Small intestine (tissue), 7 donors: Measurements from ENCODE around the gene IFT27. TPM values are rescaled to one million over a fixed set of nuclear protein-coding genes. Genes with fewer than 3 reads are reported as not detected.
A peak's percentile ranks its signal among the peaks of the same experiment; 100 is the strongest.
"Not testable (repeated sequence)": the region's sequence is repeated elsewhere in the genome, so short reads cannot be mapped to it uniquely, and the experiment has no call there.

Experiments
- DNase-seq, 2 donors: peaks; one replicate each; pipeline versions ENCODE4 v3.0.0 to v3.0.0-alpha.2; 2013
- FAIRE-seq: peaks from 2 replicates; lab custom pipeline; 2012; peaks lifted over from hg19 to GRCh38; lab: Jason Lieb, UNC
- H3K27ac ChIP-seq, 3 donors: one replicate each; pipeline ENCODE4 v1.5.1; 2013; ENCODE audit warnings: low read length in 2 of 3, mild to moderate bottlenecking in 2 of 3, control low read depth in 1 of 3, inconsistent platforms in 1 of 3, low read depth in 1 of 3, moderate library complexity in 1 of 3
- H3K27me3 ChIP-seq, 3 donors: one replicate each; pipeline ENCODE4 v1.6.1; 2013; ENCODE audit warnings: low read length in 3 of 3, inconsistent platforms in 1 of 3; ENCODE audit not compliant: control insufficient read depth in 3 of 3, insufficient read depth in 3 of 3
- H3K36me3 ChIP-seq, 3 donors: one replicate each; pipeline ENCODE4 v1.6.1; 2013; ENCODE audit warnings: low read length in 3 of 3, inconsistent platforms in 1 of 3, low read depth in 1 of 3, mild to moderate bottlenecking in 1 of 3, moderate library complexity in 1 of 3; ENCODE audit not compliant: control insufficient read depth in 3 of 3, insufficient read depth in 2 of 3
- H3K4me1 ChIP-seq, 3 donors: one replicate each; pipeline ENCODE4 v1.6.1; 2013; ENCODE audit warnings: low read length in 2 of 3, inconsistent platforms in 1 of 3, low read depth in 1 of 3, mild to moderate bottlenecking in 1 of 3, moderate library complexity in 1 of 3; ENCODE audit not compliant: control insufficient read depth in 3 of 3, insufficient read depth in 2 of 3
- H3K4me3 ChIP-seq, 3 donors: one replicate each; pipeline ENCODE4 v1.5.1; 2013; ENCODE audit warnings: low read length in 3 of 3, control low read depth in 1 of 3, inconsistent platforms in 1 of 3, low read depth in 1 of 3, mild to moderate bottlenecking in 1 of 3, moderate library complexity in 1 of 3
- H3K9me3 ChIP-seq, 2 donors: one replicate each; pipeline ENCODE4 v1.6.1; 2013; ENCODE audit warnings: low read depth in 1 of 2, low read length in 1 of 2; ENCODE audit not compliant: control insufficient read depth in 2 of 2, insufficient read depth in 1 of 2
- WGBS, 3 donors: extraction: QIAGEN DNeasy Blood & Tissue Kit; methylation state at CpG; one replicate each; pipeline ENCODE4 v1.1.7; 2013; 5-methylcytosine and 5-hydroxymethylcytosine counted together
- polyA plus RNA-seq, 4 donors: library from polyadenylated mRNA; stranded (reverse) in 3 of 4; unstranded in 1 of 4; fragments of 200-250 nt in 3 of 4; fragments of 120-200 nt in 1 of 4; gene quantifications; one replicate each; pipeline versions ENCODE4 v1.2.1 to v1.2.3, GENCODE V29; 2013
- donor health status: healthy with polysubstance abuse.
- donor health status: control.
- donor health status: control.
- donor health status: Bipolar disorder and iron deficiency.
- donor health status: healthy.

Gene IFT27
- polyA plus RNA-seq, 4 donors = 21.9 to 29.5 (median 26.5) TPM

DNA sequence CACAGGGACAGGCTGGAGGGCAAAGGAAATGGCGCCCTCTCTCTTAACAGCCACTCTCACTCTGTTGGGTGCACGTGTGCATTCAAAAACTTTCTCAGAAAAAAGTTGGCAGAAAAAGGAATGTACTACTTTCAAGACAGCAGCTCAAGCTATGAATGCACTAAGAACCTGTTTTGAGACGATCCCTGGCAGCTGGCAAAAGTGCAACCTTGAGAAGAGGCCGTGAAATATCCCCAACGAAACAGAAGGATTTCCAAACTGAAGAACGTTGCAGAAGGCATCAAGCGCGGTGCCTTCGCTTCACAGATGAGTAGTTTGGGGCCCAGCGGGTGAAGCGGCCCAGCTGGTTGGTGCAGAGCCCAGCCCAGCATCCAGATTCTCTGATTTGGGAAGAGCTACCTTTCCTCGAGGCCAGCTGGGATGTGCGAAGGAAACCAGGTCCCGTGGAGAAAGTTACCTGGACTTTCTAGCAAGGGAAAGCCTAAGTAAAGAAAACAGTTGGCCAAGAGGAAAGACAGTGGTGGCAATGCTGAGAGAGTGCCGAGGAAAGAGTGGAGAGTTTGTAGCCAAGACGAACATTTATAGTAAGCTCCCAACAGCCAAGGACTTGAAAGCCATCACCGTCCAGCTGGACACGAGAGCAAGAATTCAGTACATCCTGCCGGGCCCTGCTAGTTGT is 16.3 kb downstream of the IFT27 start:
- H3K36me3 ChIP-seq = peaks cover 0 to 21% (median 0%) of the 10 kb centered on the region in 3 donors
- no peak overlapping the region for H3K27ac ChIP-seq
- peaks cover 0 to 4% (median 0%) of the 10 kb centered on the region in 3 donors for H3K27me3 ChIP-seq
- no peak overlapping the region for H3K4me3 ChIP-seq
- 83 to 93% (median 92%) methylated on average over 19 of the region's 19 CpGs for WGBS, 3 donors
- FAIRE-seq (no peak), DNase-seq (no peak)
- peaks cover 0 to 5% (median 0%) of the 10 kb centered on the region in 3 donors for H3K4me1 ChIP-seq
- H3K9me3 ChIP-seq = no peaks in the 10 kb centered on the region

DNA sequence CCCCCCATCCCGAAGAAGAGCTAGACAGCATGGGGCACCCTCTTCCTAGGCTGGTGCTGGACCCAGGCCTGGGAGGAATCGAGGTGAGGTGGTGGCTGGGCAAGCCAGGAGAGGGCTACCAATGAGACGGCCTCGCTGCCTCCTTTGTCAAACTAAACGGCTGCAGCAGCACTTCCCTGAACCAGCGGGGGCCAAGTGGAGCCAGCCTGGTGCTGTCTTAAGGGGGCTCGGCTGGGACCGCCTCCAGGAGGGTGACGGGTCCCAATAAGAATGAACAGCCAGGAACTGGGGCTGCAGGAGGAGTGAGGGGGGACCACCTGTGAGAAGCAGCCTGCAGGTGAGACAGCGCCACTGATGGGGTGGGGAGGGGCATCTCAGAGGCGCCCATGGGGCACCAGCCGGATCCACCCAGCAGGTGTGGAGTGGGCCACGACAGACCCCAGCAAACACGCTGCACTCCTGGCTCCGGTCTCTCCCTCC is 17.1 kb downstream of the IFT27 start:
- peaks cover 0 to 4% (median 0%) of the 10 kb centered on the region in 3 donors for H3K4me1 ChIP-seq
- WGBS, 3 donors = 85 to 91% (median 89%) methylated on average over 15 of the region's 15 CpGs
- peaks cover 0 to 18% (median 0%) of the 10 kb centered on the region in 3 donors for H3K36me3 ChIP-seq
- DNase-seq (no peak), FAIRE-seq (no peak)
- H3K27ac ChIP-seq = no peak overlapping the region
- H3K9me3 ChIP-seq = no peaks in the 10 kb centered on the region
- peaks cover 0 to 4% (median 0%) of the 10 kb centered on the region in 3 donors for H3K27me3 ChIP-seq
- no peak overlapping the region for H3K4me3 ChIP-seq

DNA sequence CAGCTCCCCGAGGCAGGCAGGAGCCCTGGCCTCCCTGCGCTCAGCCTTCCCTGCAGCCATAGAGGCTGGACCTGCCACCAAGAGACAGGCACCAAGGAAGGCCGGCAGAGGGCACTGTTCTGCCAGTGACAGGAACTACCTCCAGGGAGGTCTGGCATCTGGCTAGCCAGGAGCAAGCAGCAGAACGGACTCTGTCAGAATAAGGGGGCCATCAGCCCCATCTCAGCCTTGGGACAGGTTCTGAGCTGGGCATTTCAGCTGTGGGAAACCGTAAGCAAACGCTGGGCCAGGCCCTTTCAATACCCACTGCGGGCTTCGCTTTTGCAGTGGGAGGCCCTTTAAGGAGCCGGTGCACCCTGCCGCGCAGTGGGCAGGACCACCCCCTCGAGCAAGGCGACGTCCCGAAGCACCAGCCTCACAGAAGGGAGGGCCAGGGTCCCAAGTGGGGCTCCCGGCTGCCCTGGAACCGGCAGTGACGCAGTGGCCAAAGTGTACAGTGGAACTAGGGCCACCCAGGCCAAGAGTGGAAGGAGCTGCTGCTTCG is 18.2 kb downstream of the IFT27 start:
- Histone ChIP-seq H3K4me3 (no peak overlapping the region), H3K36me3 (peaks cover 0 to 8% (median 0%) of the 10 kb centered on the region in 3 donors)
- no peak for FAIRE-seq

DNA sequence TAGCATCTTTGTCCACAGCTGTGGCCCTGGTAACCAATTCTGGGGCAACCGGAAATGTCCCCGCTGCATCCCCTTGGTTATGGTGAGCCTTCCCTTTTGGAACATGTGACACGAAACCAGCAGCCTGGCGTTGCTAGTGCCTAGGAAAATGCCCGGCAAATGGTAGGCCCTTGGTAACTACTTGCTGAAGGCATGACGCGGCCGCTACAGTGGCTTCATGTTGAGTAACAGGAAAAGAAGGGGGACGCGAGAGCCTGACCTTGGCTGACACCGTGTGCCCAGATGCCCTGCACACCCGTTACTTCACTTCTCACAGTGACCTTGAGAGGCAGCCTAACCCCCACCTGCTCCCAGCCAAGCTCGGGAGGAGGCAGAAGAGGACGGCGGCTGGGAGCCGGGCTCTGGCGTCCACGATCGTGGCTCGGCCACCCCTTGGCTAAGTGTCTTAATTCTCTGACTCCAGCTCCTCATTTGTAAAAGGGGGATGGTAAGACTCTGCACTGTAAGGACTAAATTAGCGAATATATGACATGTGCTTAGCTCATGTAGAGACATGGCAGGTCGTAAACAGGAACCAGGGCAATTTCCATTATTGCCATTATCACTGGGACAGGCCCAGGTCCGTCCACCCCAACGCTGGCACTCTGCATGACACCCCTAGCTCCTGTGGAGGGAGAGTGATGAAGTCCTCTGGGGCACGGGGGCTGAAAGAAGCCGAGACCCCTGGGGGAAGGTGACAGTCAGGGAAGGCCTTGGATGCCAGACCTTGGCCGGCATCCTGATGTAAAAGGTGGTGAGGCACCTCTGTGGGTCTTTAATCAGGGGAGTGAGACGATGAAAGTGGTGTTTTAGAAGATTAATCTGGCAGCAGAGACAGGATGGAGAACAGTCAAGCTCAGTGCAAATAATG is 18.9 kb downstream of the IFT27 start:
- peaks cover 0 to 4% of the 10 kb centered on the region in 2 donors for H3K9me3 ChIP-seq
- 43 to 62% (median 48%) methylated on average over 28 of the region's 28 CpGs for WGBS, 3 donors
- H3K27ac ChIP-seq = no peak overlapping the region
- DNase-seq (no peak), FAIRE-seq (no peak)
- no peak overlapping the region for H3K4me3 ChIP-seq
- peaks cover 0 to 7% (median 0%) of the 10 kb centered on the region in 3 donors for H3K36me3 ChIP-seq
- peaks cover 0 to 4% (median 0%) of the 10 kb centered on the region in 3 donors for H3K27me3 ChIP-seq
- H3K4me1 ChIP-seq = peaks cover 0 to 1% (median 0%) of the 10 kb centered on the region in 3 donors

More for the DNA sequence above, 18.2 kb downstream of the IFT27 start:
- H3K4me1 ChIP-seq = peaks cover 0 to 2% (median 0%) of the 10 kb centered on the region in 3 donors
- H3K27me3 ChIP-seq = peaks cover 0 to 4% (median 0%) of the 10 kb centered on the region in 3 donors
- peak; percentile 70 to 79 for DNase-seq
- peaks cover 0 to 4% of the 10 kb centered on the region in 2 donors for H3K9me3 ChIP-seq
- 60 to 68% (median 66%) methylated on average over 19 of the region's 19 CpGs for WGBS, 3 donors
- H3K27ac ChIP-seq = no peak overlapping the region

DNA sequence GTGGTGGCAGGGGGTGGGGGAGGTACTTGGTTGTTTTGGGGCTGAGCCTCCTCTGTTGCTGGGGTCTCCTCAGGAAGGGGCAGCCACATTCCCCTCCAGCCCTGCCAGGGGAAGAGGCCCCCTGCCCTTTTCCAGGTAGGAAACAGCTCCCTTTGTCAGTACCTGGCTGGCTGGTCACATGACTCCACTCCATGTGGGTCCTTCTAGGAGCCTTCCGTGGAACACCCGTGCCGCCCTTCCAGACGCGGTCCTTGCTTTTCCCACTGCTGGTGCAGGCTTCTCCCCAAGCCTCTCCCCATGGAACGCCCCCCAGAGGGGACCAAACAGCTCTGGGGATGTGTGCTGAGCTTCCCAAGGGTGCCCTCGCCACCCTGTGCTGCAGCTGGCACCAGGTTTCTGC is 19.9 kb downstream of the IFT27 start:
- Histone ChIP-seq H3K27ac (no peak overlapping the region), H3K9me3 (peaks cover 0 to 4% of the 10 kb centered on the region in 2 donors), H3K27me3 (peaks cover 0 to 4% (median 0%) of the 10 kb centered on the region in 3 donors), H3K4me1 (peaks cover 0 to 1% (median 0%) of the 10 kb centered on the region in 3 donors), H3K4me3 (no peak overlapping the region), H3K36me3 (peaks cover 0 to 5% (median 0%) of the 10 kb centered on the region in 3 donors)
- DNase-seq (no peak), FAIRE-seq (no peak)
- WGBS, 3 donors = 44 to 71% (median 60%) methylated on average over 6 to 7 of the region's 7 CpGs

DNA sequence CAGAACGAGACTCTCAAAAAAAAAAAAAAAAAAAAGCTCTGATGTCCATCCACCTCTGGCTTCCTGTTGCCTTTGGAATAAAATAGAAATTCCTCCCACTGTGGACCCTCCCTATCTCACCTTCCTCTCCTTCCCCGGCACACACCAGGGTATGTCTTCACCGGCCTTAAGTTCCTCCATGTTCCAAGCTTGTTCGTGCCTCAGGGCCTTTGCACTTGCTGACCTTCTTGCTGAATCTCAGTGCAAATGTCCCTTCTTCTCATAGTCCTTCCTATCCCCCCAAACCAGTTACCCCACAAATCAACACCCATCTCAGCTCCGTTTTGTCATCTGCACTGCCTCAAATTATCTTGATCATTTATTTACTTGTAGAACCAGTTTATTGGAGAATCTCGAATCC is 20.6 kb downstream of the IFT27 start:
- Histone ChIP-seq H3K27me3 (peaks cover 0 to 4% (median 0%) of the 10 kb centered on the region in 3 donors), H3K4me1 (peaks cover 0 to 1% (median 0%) of the 10 kb centered on the region in 3 donors), H3K4me3 (no peak overlapping the region), H3K36me3 (peaks cover 0 to 3% (median 0%) of the 10 kb centered on the region in 3 donors), H3K27ac (no peak overlapping the region), H3K9me3 (peaks cover 0 to 4% of the 10 kb centered on the region in 2 donors)
- DNase-seq (no peak), FAIRE-seq (no peak)
- WGBS, 3 donors = 68 to 79% (median 74%) methylated on average over 6 of the region's 6 CpGs

DNA sequence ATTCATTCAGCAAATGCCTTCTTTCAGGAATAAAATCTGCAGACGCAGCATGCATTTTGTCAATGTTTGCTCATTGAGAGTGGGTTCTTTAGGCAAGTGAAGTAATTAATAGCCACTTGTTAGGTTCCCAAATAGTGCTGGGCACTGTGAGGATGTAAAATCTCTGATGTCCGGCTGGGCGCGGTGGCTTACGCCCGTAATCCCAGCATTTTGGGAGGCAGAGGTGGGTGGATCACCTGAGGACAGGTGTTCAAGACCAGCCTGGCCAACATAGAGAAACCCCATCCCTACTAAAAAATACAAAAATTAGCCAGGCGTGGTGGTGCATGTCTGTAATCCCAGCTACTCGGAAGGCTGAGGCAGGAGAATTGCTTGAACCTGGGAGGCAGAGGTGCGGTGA is 21.0 kb downstream of the IFT27 start:
- not testable (repeated sequence) for H3K27ac ChIP-seq, FAIRE-seq, H3K4me3 ChIP-seq, DNase-seq, H3K36me3 ChIP-seq, H3K4me1 ChIP-seq, H3K9me3 ChIP-seq, H3K27me3 ChIP-seq
- WGBS, 3 donors = 92 to 94% (median 93%) methylated on average over 9 of the region's 9 CpGs

DNA sequence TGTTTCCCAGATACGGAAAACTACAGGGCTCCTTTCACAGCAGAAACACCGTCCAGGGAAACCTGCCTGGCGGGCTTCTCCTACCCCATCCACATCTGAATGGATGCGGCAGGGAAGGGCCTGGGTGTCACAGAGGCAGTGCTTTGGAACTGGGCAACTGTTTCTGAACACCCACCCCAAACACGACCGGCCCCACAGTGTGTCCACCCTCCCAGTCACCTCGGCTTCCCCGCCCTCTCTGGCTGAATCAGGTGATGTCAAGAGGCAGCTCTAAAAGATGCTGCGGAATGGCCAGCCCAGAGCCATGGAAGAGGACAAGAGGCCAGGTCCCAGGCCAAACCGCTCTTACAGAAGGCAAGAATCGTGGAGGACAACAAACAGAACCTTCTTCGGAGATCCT is 22.0 kb downstream of the IFT27 start:
- Histone ChIP-seq H3K36me3 (peaks cover 0 to 3% (median 0%) of the 10 kb centered on the region in 3 donors), H3K27me3 (peaks cover 0 to 4% (median 0%) of the 10 kb centered on the region in 3 donors), H3K27ac (no peak overlapping the region), H3K4me1 (peaks cover 0 to 1% (median 0%) of the 10 kb centered on the region in 3 donors), H3K9me3 (peaks cover 0 to 4% of the 10 kb centered on the region in 2 donors), H3K4me3 (no peak overlapping the region)
- no peak for FAIRE-seq
- 79 to 82% (median 81%) methylated on average over 12 of the region's 12 CpGs for WGBS, 3 donors
- no peak for DNase-seq
